ENCODE results near the gene RAB21.

- TF ChIP-seq, protein P1, sequence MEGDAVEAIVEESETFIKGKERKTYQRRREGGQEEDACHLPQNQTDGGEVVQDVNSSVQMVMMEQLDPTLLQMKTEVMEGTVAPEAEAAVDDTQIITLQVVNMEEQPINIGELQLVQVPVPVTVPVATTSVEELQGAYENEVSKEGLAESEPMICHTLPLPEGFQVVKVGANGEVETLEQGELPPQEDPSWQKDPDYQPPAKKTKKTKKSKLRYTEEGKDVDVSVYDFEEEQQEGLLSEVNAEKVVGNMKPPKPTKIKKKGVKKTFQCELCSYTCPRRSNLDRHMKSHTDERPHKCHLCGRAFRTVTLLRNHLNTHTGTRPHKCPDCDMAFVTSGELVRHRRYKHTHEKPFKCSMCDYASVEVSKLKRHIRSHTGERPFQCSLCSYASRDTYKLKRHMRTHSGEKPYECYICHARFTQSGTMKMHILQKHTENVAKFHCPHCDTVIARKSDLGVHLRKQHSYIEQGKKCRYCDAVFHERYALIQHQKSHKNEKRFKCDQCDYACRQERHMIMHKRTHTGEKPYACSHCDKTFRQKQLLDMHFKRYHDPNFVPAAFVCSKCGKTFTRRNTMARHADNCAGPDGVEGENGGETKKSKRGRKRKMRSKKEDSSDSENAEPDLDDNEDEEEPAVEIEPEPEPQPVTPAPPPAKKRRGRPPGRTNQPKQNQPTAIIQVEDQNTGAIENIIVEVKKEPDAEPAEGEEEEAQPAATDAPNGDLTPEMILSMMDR (conservative IDR thresholded peaks at IDR 0.05 in 1 of 2, IDR thresholded peaks at IDR 0.05 in 1 of 2; ENCODE audit: low read depth in 1 of 2, low read length in 2 of 2): no peak
- no peak for TF ChIP-seq EZH2 (IDR thresholded peaks at IDR 0.05; ENCODE audit: low read length, missing control alignments)
Observed at GRCh38 chr12:71754461-71755145, at the start of gene RAB21.

Measured in fibroblast of lung (primary cell).